ENCODE measurements around the gene LIFR.

DNA sequence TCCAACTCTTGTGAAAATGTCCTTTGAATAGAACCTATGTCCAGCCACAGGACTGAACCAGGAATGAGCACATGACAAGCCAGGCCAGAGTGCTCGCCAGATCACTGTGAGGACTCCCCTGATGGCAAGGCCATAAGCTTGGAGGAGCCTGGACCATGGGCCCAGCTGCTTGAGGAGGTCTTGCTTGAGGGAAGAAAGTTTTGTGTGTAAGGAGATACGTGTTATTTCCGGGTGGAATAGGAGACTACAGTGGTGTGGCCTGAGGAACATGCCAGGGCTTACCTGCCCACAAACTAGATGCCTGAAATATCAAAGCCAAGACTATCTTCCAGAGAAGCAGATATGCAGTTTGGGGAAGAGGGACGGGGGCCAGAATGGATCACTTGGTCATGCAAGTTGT, 84.7 kb downstream of the LIFR start:
- TF ChIP-seq, protein P1, sequence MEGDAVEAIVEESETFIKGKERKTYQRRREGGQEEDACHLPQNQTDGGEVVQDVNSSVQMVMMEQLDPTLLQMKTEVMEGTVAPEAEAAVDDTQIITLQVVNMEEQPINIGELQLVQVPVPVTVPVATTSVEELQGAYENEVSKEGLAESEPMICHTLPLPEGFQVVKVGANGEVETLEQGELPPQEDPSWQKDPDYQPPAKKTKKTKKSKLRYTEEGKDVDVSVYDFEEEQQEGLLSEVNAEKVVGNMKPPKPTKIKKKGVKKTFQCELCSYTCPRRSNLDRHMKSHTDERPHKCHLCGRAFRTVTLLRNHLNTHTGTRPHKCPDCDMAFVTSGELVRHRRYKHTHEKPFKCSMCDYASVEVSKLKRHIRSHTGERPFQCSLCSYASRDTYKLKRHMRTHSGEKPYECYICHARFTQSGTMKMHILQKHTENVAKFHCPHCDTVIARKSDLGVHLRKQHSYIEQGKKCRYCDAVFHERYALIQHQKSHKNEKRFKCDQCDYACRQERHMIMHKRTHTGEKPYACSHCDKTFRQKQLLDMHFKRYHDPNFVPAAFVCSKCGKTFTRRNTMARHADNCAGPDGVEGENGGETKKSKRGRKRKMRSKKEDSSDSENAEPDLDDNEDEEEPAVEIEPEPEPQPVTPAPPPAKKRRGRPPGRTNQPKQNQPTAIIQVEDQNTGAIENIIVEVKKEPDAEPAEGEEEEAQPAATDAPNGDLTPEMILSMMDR (IDR thresholded peaks at IDR 0.05), result no peak
- TF ChIP-seq POLR2A (IDR thresholded peaks at IDR 0.05), result no peak
